OCI-LY7 (cell line): ENCODE measurements around the gene EP400. TPM values are rescaled to one million over a fixed set of nuclear protein-coding genes. Genes with fewer than 3 reads are reported as not detected.
A peak's percentile ranks its signal among the peaks of the same experiment; 100 is the strongest.

Experiments
- BruUV-seq: library from RNA; stranded (reverse); fragments of 400-500 nt; replicated peaks from 2 replicates; lab custom pipeline; 2021; lab: Mats Ljungman, UMichigan
- CTCF ChIA-PET: fragments of 300-600 bp; sonication (Branson Sonifier 250); formaldehyde crosslinking; loops from one replicate; lab custom pipeline; 2022; ENCODE audit warnings: antibody characterized with exemption; ENCODE audit not compliant: unreplicated experiment; lab: Charles Lee
- POLR2A ChIA-PET: fragments of 300-600 bp; sonication (Branson Sonifier 250); formaldehyde crosslinking; loops from one replicate; lab custom pipeline; 2022; ENCODE audit warnings: antibody characterized with exemption; lab: Charles Lee
- DNase-seq: peaks from one replicate; pipeline ENCODE4 v3.0.0-alpha.2; 2015; ENCODE audit warnings: low spot score
- H2AFZ ChIP-seq: fragments of 200-600 bp; sonication (generic), shearing (Covaris generic); 2 replicates; pipeline ENCODE4 v1.6.1; 2014; ENCODE audit warnings: mild to moderate bottlenecking, antibody characterized with exemption, low read length, moderate library complexity
- H3K27ac ChIP-seq: fragments of 200-600 bp; sonication (generic); 2 replicates; pipeline ENCODE4 v1.5.1; 2014; ENCODE audit warnings: mixed run types, low read depth, mild to moderate bottlenecking, moderate library complexity, low read length, inconsistent platforms; ENCODE audit not compliant: poor library complexity, severe bottlenecking
- H3K36me3 ChIP-seq: fragments of 200-600 bp; sonication (generic); 2 replicates; pipeline ENCODE4 v1.6.1; 2014; ENCODE audit warnings: mild to moderate bottlenecking, antibody characterized with exemption, low read length, moderate library complexity, mixed read lengths; ENCODE audit not compliant: insufficient read depth
- H3K4me1 ChIP-seq: fragments of 200-600 bp; sonication (generic); 2 replicates; pipeline ENCODE4 v1.5.1; 2014; ENCODE audit warnings: mild to moderate bottlenecking, low read length; ENCODE audit not compliant: insufficient read depth, poor library complexity, severe bottlenecking
- H3K4me2 ChIP-seq: fragments of 200-600 bp; sonication (generic); 2 replicates; pipeline ENCODE4 v1.6.1; 2014; ENCODE audit warnings: mild to moderate bottlenecking, low read length
- H3K4me3 ChIP-seq: fragments of 200-600 bp; sonication (generic); 2 replicates; pipeline ENCODE4 v1.5.1; 2014; ENCODE audit warnings: mild to moderate bottlenecking, low read depth, low read length; ENCODE audit not compliant: poor library complexity, severe bottlenecking
- H3K79me2 ChIP-seq: fragments of 200-600 bp; sonication (generic); 2 replicates; pipeline ENCODE4 v1.6.1; 2016; ENCODE audit warnings: low read depth, mild to moderate bottlenecking, low read length, moderate library complexity, mixed read lengths; ENCODE audit not compliant: insufficient read depth
- H3K9me2 ChIP-seq: fragments of 200-600 bp; sonication (generic); 2 replicates; pipeline ENCODE4 v1.6.1; 2016; ENCODE audit warnings: mild to moderate bottlenecking, low read length, mixed read lengths; ENCODE audit not compliant: insufficient read depth
- H3K9me3 ChIP-seq: fragments of 200-600 bp; sonication (generic); 2 replicates; pipeline ENCODE4 v1.6.1; 2014; ENCODE audit warnings: mild to moderate bottlenecking, mixed run types, low read length, mixed read lengths
- H4K20me1 ChIP-seq: fragments of 200-600 bp; sonication (generic); 2 replicates; pipeline ENCODE4 v1.6.1; 2014; ENCODE audit warnings: mild to moderate bottlenecking, antibody characterized with exemption, low read length, moderate library complexity, mixed read lengths; ENCODE audit not compliant: insufficient read depth
- EZH2phosphoT487 ChIP-seq: fragments of 200-600 bp; sonication (generic); IDR thresholded peaks from 2 replicates; pipeline ENCODE4 v1.6.1; 2018; ENCODE audit warnings: low read depth, borderline replicate concordance, mild to moderate bottlenecking, mixed run types, antibody characterized with exemption, low read length, moderate library complexity, mixed read lengths
- intact Hi-C: fragments of 100-400 bp; cut with micrococcal nuclease; formaldehyde crosslinking; loops from one replicate; pipeline ENCODE4 v1.10.0; 2022; ENCODE audit not compliant: unreplicated experiment
- total RNA-seq, 2 experiments: library from RNA; depleted of rRNA in 1 of 2; stranded (reverse); fragments of >200 nt in 1 of 2; shearing (Covaris generic) in 1 of 2; gene quantifications; 2 replicates each; pipeline ENCODE4 v1.2.3, GENCODE V29; 2014 to 2022
- TF ChIP-seq, protein P1 (sequence below): fragments of 200-600 bp; sonication (generic); conservative IDR thresholded peaks from 2 replicates; pipeline ENCODE4 v1.5.1; 2014; ENCODE audit warnings: mild to moderate bottlenecking, antibody characterized with exemption, low read length, moderate library complexity, mixed read lengths

The EP400 gene
- total RNA-seq, 2 experiments from 2014 or later, result 20.7 to 56.2 TPM

DNA sequence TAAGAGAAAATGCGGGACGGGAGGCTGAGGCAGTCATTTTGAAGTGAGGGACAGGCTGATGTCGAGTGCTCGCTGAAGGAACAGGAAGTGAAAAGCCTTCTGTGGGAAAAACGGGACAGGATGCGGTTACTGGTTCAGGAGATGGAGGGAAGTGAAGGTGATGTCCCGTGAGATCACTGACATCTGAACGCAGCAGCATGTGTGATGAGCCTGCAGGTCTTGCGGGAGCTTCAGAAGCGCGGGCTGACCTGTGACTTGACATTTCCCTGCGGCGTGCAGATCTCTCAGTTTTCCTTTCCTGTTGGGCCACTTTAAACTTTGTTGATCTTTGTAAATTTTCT is 116.6 kb downstream of the EP400 start:
- H3K9me2 ChIP-seq, result no peaks in the 10 kb centered on the region
- peak; percentile 66 for DNase-seq
- peaks cover 65% of the 10 kb centered on the region for H3K4me1 ChIP-seq
- no peak for TF ChIP-seq EZH2phosphoT487
- peak overlapping the region; percentile 56 for H3K4me2 ChIP-seq
- peak overlapping the region; percentile 1 for H3K4me3 ChIP-seq
- H3K36me3 ChIP-seq, result peaks cover 56% of the 10 kb centered on the region
- H3K27ac ChIP-seq, result peak overlapping the region; percentile 71
- H3K79me2 ChIP-seq, result no peaks in the 10 kb centered on the region
- ChIA-PET POLR2A (interaction anchor here (2.2 kb wide), 1 partner anchor 10 kb away, joined by 7 read pairs; no protein-coding TSS in a partner anchor), CTCF (no interaction called here)
- BruUV-seq, result no TSS peak
- H4K20me1 ChIP-seq, result no peaks in the 10 kb centered on the region
- intact Hi-C loops, result loop anchor here (10.0 kb wide), 2 partner anchors 142 to 1192 kb away; partner anchors contain the start of genes PUS1 and RAN
- H2AFZ ChIP-seq, result no peak overlapping the region
- H3K9me3 ChIP-seq, result no peaks in the 10 kb centered on the region

DNA sequence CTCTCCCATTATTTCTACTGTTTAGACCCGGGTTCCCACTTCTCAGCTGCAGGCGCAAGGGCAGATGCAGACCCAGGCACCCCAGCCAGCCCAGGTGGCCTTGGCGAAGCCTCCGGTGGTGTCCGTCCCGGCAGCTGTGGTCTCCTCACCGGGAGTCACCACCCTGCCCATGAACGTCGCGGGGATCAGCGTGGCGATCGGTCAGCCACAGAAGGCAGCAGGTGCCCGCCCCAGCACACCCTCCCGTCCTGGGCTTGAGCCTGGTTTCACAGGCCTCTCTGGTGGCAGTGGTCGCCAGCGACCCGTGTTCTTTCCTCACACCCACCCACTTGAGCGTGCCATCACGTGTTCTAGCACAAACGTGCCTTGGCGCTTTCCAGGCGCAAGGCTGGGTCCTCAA is 117.0 kb downstream of the EP400 start:
- no peak for TF ChIP-seq EZH2phosphoT487
- TF ChIP-seq, protein P1, sequence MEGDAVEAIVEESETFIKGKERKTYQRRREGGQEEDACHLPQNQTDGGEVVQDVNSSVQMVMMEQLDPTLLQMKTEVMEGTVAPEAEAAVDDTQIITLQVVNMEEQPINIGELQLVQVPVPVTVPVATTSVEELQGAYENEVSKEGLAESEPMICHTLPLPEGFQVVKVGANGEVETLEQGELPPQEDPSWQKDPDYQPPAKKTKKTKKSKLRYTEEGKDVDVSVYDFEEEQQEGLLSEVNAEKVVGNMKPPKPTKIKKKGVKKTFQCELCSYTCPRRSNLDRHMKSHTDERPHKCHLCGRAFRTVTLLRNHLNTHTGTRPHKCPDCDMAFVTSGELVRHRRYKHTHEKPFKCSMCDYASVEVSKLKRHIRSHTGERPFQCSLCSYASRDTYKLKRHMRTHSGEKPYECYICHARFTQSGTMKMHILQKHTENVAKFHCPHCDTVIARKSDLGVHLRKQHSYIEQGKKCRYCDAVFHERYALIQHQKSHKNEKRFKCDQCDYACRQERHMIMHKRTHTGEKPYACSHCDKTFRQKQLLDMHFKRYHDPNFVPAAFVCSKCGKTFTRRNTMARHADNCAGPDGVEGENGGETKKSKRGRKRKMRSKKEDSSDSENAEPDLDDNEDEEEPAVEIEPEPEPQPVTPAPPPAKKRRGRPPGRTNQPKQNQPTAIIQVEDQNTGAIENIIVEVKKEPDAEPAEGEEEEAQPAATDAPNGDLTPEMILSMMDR, result no peak
- Histone ChIP-seq H3K4me2 (peak overlapping the region; percentile 56), H3K4me3 (peak overlapping the region; percentile 1), H3K9me2 (no peaks in the 10 kb centered on the region), H3K4me1 (peaks cover 69% of the 10 kb centered on the region), H2AFZ (no peak overlapping the region), H4K20me1 (no peaks in the 10 kb centered on the region), H3K36me3 (peaks cover 54% of the 10 kb centered on the region), H3K27ac (peak overlapping the region; percentile 71), H3K9me3 (no peaks in the 10 kb centered on the region), H3K79me2 (no peaks in the 10 kb centered on the region)
- CTCF ChIA-PET, result no interaction called here
- BruUV-seq, result no TSS peak
- intact Hi-C loops, result loop anchor here (10.0 kb wide), 2 partner anchors 142 to 1192 kb away; partner anchors contain the start of genes PUS1 and RAN
- DNase-seq, result no peak
- POLR2A ChIA-PET, result no interaction called here

DNA sequence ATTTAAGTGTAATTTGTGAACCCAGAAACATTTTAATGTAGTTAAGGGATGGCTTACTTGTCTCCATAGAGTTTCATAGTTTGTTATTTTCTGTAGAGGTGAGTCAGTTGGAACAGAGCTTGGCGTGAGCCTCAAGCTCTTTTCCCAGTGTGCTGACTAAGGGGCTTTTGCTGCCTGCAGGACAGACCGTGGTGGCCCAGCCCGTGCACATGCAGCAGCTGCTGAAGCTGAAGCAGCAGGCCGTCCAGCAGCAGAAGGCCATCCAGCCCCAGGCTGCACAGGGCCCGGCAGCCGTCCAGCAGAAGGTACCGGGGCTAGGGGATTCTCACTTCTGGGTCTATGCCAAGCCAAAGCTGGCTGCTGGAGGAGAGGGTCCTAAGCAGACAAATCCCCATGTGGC is 117.4 kb downstream of the EP400 start:
- BruUV-seq, result no TSS peak
- Histone ChIP-seq H3K36me3 (peaks cover 52% of the 10 kb centered on the region), H4K20me1 (no peaks in the 10 kb centered on the region), H3K27ac (no peak overlapping the region), H2AFZ (no peak overlapping the region), H3K79me2 (no peaks in the 10 kb centered on the region; the same call in 1 of the 2 replicates), H3K4me3 (no peak overlapping the region), H3K4me1 (peaks cover 74% of the 10 kb centered on the region), H3K4me2 (no peak overlapping the region), H3K9me3 (no peaks in the 10 kb centered on the region), H3K9me2 (no peaks in the 10 kb centered on the region)
- intact Hi-C loops, result loop anchor here (10.0 kb wide), 2 partner anchors 142 to 1192 kb away; partner anchors contain the start of genes PUS1 and RAN
- TF ChIP-seq EZH2phosphoT487, result no peak
- TF ChIP-seq, protein P1, result no peak
- CTCF ChIA-PET, result no interaction called here
- DNase-seq, result no peak
- POLR2A ChIA-PET, result no interaction called here
